Kidney epithelial cell (primary cell): Measurements from ENCODE around the gene TMEM108. TPM values are rescaled to one million over a fixed set of nuclear protein-coding genes. Genes with fewer than 3 reads are reported as not detected.

Experiments
- DNase-seq: peaks from one replicate; pipeline ENCODE4 v3.0.0-alpha.2; 2010; ENCODE audit warnings: low read depth
- H3K27me3 ChIP-seq: 2 replicates; pipeline ENCODE4 v1.6.0; 2011; ENCODE audit warnings: low read length; ENCODE audit not compliant: control insufficient read depth, insufficient read depth
- H3K36me3 ChIP-seq: 2 replicates; pipeline ENCODE4 v1.5.1; 2011; ENCODE audit warnings: low read length; ENCODE audit not compliant: control insufficient read depth, insufficient read depth
- H3K4me3 ChIP-seq: 2 replicates; pipeline ENCODE4 v1.5.1; 2011; ENCODE audit warnings: low read depth, mild to moderate bottlenecking, control low read depth, low read length
- CTCF ChIP-seq: IDR thresholded peaks from 2 replicates; pipeline ENCODE4 v1.5.1; 2011; ENCODE audit warnings: mild to moderate bottlenecking, moderate library complexity, low read length, control low read depth, inconsistent platforms; ENCODE audit not compliant: insufficient read depth, poor library complexity, severe bottlenecking
- total RNA-seq: library from RNA; depleted of rRNA; stranded (reverse); fragments of >200 nt; gene quantifications from 2 replicates; pipeline ENCODE4 v1.2.3, GENCODE V29; 2015

Gene TMEM108
- total RNA-seq, 1 donor from 2014 or later, result 4.4 TPM

DNA sequence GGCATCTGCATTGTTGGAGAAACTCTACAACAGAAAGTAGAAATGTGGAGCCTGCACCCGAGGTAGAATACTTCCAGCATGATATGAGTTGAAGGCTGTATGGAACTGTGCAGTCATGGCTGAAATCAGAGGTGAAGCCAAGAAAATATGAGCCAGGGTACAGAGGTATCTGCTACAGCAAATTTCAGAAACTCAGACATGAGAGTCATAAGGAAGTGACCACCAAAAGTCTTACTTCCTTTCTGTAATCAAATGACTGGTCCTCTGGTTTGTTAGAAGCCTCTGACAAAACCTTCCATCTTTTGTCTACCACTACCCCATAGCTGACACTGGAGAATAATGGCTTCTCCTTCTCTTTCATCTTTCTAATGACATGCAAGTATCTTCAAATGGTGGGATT, 159.4 kb downstream of the TMEM108 start:
- TF ChIP-seq CTCF, result no peak
- H3K27me3 ChIP-seq, result no peaks in the 10 kb centered on the region
- no peak for DNase-seq
- no peaks in the 10 kb centered on the region for H3K36me3 ChIP-seq
- H3K4me3 ChIP-seq, result no peak overlapping the region

DNA sequence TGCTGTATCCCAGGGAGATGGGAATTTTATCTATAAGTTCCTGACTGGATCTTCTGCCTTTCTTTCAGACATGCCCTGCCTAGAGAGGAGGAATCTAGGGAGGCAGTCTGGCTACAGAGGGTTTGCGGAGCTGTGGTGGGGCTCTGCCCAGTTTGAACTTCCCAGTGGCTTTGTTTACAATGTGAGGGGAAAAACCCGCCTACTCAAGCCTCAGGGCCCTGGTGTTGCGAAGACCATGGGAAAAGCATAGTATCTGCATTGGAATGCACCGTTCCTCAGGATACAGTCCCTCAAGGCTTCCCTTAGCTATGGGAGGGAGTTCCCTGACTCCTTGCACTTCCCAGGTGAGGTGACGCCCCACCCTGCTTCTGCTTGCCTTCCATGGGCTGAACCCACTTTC, 168.7 kb downstream of the TMEM108 start:
- no peak for TF ChIP-seq CTCF

DNA sequence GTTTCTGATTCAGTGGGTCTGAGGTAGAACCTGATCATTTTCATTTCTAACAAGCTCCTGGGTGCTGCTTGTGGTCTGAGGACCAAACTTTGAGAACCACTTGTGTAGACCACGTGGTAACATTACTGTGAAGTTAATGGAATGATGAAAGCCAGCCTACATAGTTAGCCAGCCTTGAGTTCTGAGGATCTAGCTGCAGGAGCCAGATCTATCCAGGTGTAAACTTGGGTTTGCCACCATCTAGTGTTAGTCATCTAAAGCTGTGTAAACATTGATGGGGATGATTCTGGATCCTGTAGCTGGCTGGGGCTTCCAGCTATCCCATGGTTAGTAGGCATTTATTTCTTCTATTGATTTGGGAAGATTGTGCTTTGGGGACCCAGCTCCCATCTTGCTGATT, 170.0 kb downstream of the TMEM108 start:
- no peak for TF ChIP-seq CTCF
- DNase-seq, result no peak

More for the DNA sequence above, 168.7 kb downstream of the TMEM108 start:
- no peaks in the 10 kb centered on the region for H3K36me3 ChIP-seq
- no peaks in the 10 kb centered on the region for H3K27me3 ChIP-seq
- DNase-seq, result no peak
- no peak overlapping the region for H3K4me3 ChIP-seq

GRCh38 chr3:133209871-133210550, 171.8 kb downstream of the TMEM108 start:
- no peak for DNase-seq
- H3K27me3 ChIP-seq, result no peaks in the 10 kb centered on the region
- TF ChIP-seq CTCF, result no peak
- H3K36me3 ChIP-seq, result no peaks in the 10 kb centered on the region
- H3K4me3 ChIP-seq, result no peak overlapping the region

More for the DNA sequence above, 170.0 kb downstream of the TMEM108 start:
- Histone ChIP-seq H3K4me3 (no peak overlapping the region), H3K27me3 (no peaks in the 10 kb centered on the region), H3K36me3 (no peaks in the 10 kb centered on the region)

DNA sequence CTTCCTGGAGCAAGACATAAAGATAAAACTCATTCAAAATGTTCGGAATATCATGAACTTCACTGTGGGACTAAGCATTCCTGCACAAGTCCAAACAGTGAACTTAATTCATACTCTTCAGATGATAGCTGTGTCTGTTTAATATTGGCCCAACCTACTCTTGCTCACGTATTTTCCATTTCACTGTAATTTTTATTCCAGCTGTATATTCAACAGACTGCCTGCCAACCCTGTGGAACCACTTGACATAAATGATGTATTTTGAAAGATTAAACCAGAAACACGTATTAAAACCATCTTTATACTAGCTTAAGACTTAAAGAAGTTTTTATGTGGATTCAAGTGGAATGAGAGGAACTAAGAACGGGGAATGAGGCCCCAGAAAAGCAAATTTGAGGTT, 172.5 kb downstream of the TMEM108 start:
- H3K36me3 ChIP-seq, result no peaks in the 10 kb centered on the region
- no peak for DNase-seq
- H3K27me3 ChIP-seq, result no peaks in the 10 kb centered on the region
- no peak for TF ChIP-seq CTCF
- no peak overlapping the region for H3K4me3 ChIP-seq

- no peaks in the 10 kb centered on the region for H3K36me3 ChIP-seq
- no peak for TF ChIP-seq CTCF
- DNase-seq, result no peak
- H3K4me3 ChIP-seq, result no peak overlapping the region
- H3K27me3 ChIP-seq, result no peaks in the 10 kb centered on the region
Measured at GRCh38 chr3:133211449-133211848, 173.3 kb downstream of the TMEM108 start.
